ENCODE data around the gene ZNF273. TPM values are rescaled to one million over a fixed set of nuclear protein-coding genes. Genes with fewer than 3 reads are reported as not detected.

Gene ZNF273
- polyA plus RNA-seq, 1 donor (not counting 4 experiments of a cell fraction or from before 2014, with no cell fraction given), result 4.7 TPM

DNA sequence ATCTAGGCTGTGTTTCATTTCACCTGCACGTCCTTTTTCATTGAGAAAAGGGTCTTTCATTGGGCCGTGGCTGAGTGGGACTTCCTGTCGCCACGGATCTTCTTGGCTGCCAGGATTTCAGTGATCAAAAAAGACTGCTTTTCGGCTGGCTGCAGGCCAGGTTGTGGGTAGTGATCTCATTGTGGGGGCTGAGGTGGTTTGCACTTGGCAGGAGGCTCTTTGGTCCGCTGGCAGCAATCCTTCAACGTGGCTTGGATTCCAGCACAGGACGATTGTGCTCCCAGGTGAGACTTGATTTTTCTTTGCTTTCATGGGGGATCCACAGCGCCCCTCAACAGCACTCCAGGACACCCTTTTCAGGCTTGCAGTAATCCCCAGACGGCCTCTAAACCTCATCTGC is 29.0 kb upstream of the ZNF273 start:
- FAIRE-seq, result no peak
- no peak for TF ChIP-seq EZH2 (IDR thresholded peaks at IDR 0.05; ENCODE audit: low read length)
- TF ChIP-seq, protein P1, sequence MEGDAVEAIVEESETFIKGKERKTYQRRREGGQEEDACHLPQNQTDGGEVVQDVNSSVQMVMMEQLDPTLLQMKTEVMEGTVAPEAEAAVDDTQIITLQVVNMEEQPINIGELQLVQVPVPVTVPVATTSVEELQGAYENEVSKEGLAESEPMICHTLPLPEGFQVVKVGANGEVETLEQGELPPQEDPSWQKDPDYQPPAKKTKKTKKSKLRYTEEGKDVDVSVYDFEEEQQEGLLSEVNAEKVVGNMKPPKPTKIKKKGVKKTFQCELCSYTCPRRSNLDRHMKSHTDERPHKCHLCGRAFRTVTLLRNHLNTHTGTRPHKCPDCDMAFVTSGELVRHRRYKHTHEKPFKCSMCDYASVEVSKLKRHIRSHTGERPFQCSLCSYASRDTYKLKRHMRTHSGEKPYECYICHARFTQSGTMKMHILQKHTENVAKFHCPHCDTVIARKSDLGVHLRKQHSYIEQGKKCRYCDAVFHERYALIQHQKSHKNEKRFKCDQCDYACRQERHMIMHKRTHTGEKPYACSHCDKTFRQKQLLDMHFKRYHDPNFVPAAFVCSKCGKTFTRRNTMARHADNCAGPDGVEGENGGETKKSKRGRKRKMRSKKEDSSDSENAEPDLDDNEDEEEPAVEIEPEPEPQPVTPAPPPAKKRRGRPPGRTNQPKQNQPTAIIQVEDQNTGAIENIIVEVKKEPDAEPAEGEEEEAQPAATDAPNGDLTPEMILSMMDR (optimal IDR thresholded peaks at IDR 0.05 in 1 of 3, IDR thresholded peaks at IDR 0.05 in 1 of 3, conservative IDR thresholded peaks at IDR 0.05 in 1 of 3; ENCODE audit: extremely low read depth in 1 of 3, insufficient read depth in 2 of 3, low read length in 3 of 3), result no peak
- Histone ChIP-seq H3K9ac (ENCODE audit: control insufficient read depth, extremely low read depth, insufficient read depth, low read length) (no peak overlapping the region), H4K20me1 (ENCODE audit: control insufficient read depth, extremely low read depth, insufficient read depth, low read length) (no peaks in the 10 kb centered on the region), H3K9me1 (ENCODE audit: control insufficient read depth, extremely low read depth, insufficient read depth, low read length) (no peaks in the 10 kb centered on the region), H3K9me3 (ENCODE audit: control insufficient read depth, low read depth, low read length) (peaks cover 9% of the 10 kb centered on the region), H2AFZ (ENCODE audit: control insufficient read depth, low read length) (no peak overlapping the region), H3K4me1 (ENCODE audit: control insufficient read depth, extremely low read depth, insufficient read depth, low read length) (no peaks in the 10 kb centered on the region), H3K27ac (ENCODE audit: control insufficient read depth, insufficient read depth, low read length) (no peak overlapping the region), H3K4me3 (ENCODE audit: control insufficient read depth in 2 of 3, extremely low read depth in 1 of 3, insufficient read depth in 2 of 3, low read depth in 1 of 3, low read length in 3 of 3) (no peak overlapping the region), H3K36me3 (ENCODE audit: control insufficient read depth in 2 of 2, extremely low read depth in 1 of 2, insufficient read depth in 2 of 2, low read length in 2 of 2) (no peaks in the 10 kb centered on the region), H3K4me2 (ENCODE audit: control insufficient read depth, extremely low read depth, insufficient read depth, low read depth, low read length) (no peak overlapping the region), H3K79me2 (ENCODE audit: control insufficient read depth, insufficient read depth, low read length) (no peaks in the 10 kb centered on the region), H3K27me3 (ENCODE audit: control insufficient read depth, extremely low read depth, insufficient read depth, low read length) (no peaks in the 10 kb centered on the region)
- DNase-seq (ENCODE audit: low read depth, low spot score), result no peak
- dilution Hi-C loops (cut with MboI; ENCODE audit: extremely low pct_ligation_motif_present, low sequenced_read_pairs), result no loop called here

DNA sequence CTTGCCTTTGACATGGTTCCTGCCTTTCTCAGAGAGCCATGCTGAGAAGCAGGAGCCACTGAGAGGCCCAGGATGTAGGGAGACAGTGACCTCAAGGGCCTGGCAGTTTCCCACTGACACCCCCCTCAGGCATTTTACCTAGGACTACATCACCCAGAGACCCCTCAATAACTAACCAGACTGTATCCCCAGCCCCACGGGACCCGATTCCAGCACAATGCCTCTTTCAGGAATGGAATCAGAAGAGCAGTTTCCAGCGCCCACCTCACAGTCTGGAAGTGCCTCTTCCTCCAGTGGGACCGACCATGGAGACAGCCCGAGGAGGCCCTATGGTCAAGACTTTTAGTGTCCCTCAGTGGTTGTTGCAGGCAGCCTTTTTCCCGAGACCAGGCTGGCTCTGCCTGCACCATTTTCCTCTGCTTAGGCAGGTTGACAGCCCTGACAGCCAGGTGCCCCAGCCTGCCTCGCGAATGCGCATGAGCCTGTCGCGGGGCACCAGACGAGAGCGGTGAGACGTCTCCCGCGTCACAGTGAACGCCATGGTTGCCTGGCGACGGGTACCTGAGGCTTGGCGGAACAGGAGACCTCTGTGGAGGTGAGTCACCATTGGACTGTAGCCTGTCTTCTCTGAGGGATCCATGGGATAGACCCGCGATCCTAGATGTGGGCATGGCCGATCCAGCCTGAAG is 28.4 kb upstream of the ZNF273 start:
- Histone ChIP-seq H3K4me2 (ENCODE audit: control insufficient read depth, extremely low read depth, insufficient read depth, low read depth, low read length) (no peak overlapping the region), H3K27me3 (ENCODE audit: control insufficient read depth, extremely low read depth, insufficient read depth, low read length) (no peaks in the 10 kb centered on the region), H2AFZ (ENCODE audit: control insufficient read depth, low read length) (no peak overlapping the region), H4K20me1 (ENCODE audit: control insufficient read depth, extremely low read depth, insufficient read depth, low read length) (no peaks in the 10 kb centered on the region), H3K4me3 (ENCODE audit: control insufficient read depth in 2 of 3, extremely low read depth in 1 of 3, insufficient read depth in 2 of 3, low read depth in 1 of 3, low read length in 3 of 3) (no peak overlapping the region), H3K9me1 (ENCODE audit: control insufficient read depth, extremely low read depth, insufficient read depth, low read length) (no peaks in the 10 kb centered on the region), H3K9ac (ENCODE audit: control insufficient read depth, extremely low read depth, insufficient read depth, low read length) (no peak overlapping the region), H3K27ac (ENCODE audit: control insufficient read depth, insufficient read depth, low read length) (no peak overlapping the region), H3K36me3 (ENCODE audit: control insufficient read depth in 2 of 2, extremely low read depth in 1 of 2, insufficient read depth in 2 of 2, low read length in 2 of 2) (no peaks in the 10 kb centered on the region), H3K9me3 (ENCODE audit: control insufficient read depth, low read depth, low read length) (peaks cover 9% of the 10 kb centered on the region), H3K79me2 (ENCODE audit: control insufficient read depth, insufficient read depth, low read length) (no peaks in the 10 kb centered on the region), H3K4me1 (ENCODE audit: control insufficient read depth, extremely low read depth, insufficient read depth, low read length) (no peaks in the 10 kb centered on the region)
- FAIRE-seq, result no peak
- no peak for TF ChIP-seq EZH2 (IDR thresholded peaks at IDR 0.05; ENCODE audit: low read length)
- TF ChIP-seq, protein P1 (optimal IDR thresholded peaks at IDR 0.05 in 1 of 3, IDR thresholded peaks at IDR 0.05 in 1 of 3, conservative IDR thresholded peaks at IDR 0.05 in 1 of 3; ENCODE audit: extremely low read depth in 1 of 3, insufficient read depth in 2 of 3, low read length in 3 of 3), result no peak
- no peak for DNase-seq (ENCODE audit: low read depth, low spot score)
- dilution Hi-C loops (cut with MboI; ENCODE audit: extremely low pct_ligation_motif_present, low sequenced_read_pairs), result no loop called here
